Muscle layer of duodenum (tissue), 2 donors: ENCODE measurements around the gene COMT.

ENCODE experiments used
- H3K27ac ChIP-seq: one replicate; pipeline ENCODE4 v1.7.0; 2013; ENCODE audit warnings: mild to moderate bottlenecking, low read length
- H3K27me3 ChIP-seq: one replicate; pipeline ENCODE4 v1.7.0; 2013; ENCODE audit warnings: low read depth, mild to moderate bottlenecking, control low read depth, low read length
- H3K36me3 ChIP-seq, 2 donors: one replicate each; pipeline ENCODE4 v1.7.0; 2013; ENCODE audit warnings: low read length in 2 of 2, control low read depth in 1 of 2, mild to moderate bottlenecking in 1 of 2; ENCODE audit not compliant: insufficient read depth in 2 of 2, control insufficient read depth in 1 of 2
- H3K4me1 ChIP-seq, 2 donors: one replicate each; pipeline ENCODE4 v1.7.0; 2013; ENCODE audit warnings: low read length in 2 of 2, mild to moderate bottlenecking in 2 of 2, control low read depth in 1 of 2, moderate library complexity in 1 of 2; ENCODE audit not compliant: insufficient read depth in 2 of 2, control insufficient read depth in 1 of 2
- H3K4me3 ChIP-seq, 2 donors: one replicate each; pipeline ENCODE4 v1.7.0; 2013; ENCODE audit warnings: low read length in 2 of 2, low read depth in 1 of 2, mild to moderate bottlenecking in 1 of 2
- H3K9me3 ChIP-seq, 2 donors: one replicate each; pipeline ENCODE4 v1.7.0; 2013; ENCODE audit warnings: low read length in 2 of 2, control low read depth in 1 of 2, mild to moderate bottlenecking in 1 of 2; ENCODE audit not compliant: control insufficient read depth in 1 of 2
- donor health status: healthy.

COMT gene

GRCh38 chr22:19969141-19969928 lies 27.8 kb downstream of the COMT start:
- no peak overlapping the region for H3K27ac ChIP-seq
- no peaks in the 10 kb centered on the region for H3K9me3 ChIP-seq
- peaks cover 11 to 68% of the 10 kb centered on the region in 2 donors for H3K36me3 ChIP-seq
- H3K4me3 ChIP-seq, result no peak overlapping the region
- H3K4me1 ChIP-seq, result peaks cover 0 to 6% of the 10 kb centered on the region in 2 donors
- no peaks in the 10 kb centered on the region for H3K27me3 ChIP-seq

- Histone ChIP-seq H3K27ac (no peak overlapping the region), H3K4me1 (peaks cover 0 to 13% of the 10 kb centered on the region in 2 donors), H3K36me3 (peaks cover 11 to 61% of the 10 kb centered on the region in 2 donors), H3K27me3 (no peaks in the 10 kb centered on the region), H3K9me3 (no peaks in the 10 kb centered on the region), H3K4me3 (no peak overlapping the region)
These were observed 28.5 kb downstream of the COMT start for GRCh38 chr22:19970031-19970478.

- H3K4me3 ChIP-seq, result no peak overlapping the region
These were observed 29.1 kb downstream of the COMT start for GRCh38 chr22:19970479-19971275.

GRCh38 chr22:19971276-19972124 lies 29.9 kb downstream of the COMT start:
- Histone ChIP-seq H3K27me3 (no peaks in the 10 kb centered on the region), H3K4me1 (peaks cover 0 to 14% of the 10 kb centered on the region in 2 donors), H3K9me3 (no peaks in the 10 kb centered on the region), H3K27ac (no peak overlapping the region), H3K4me3 (no peak overlapping the region), H3K36me3 (peaks cover 11 to 61% of the 10 kb centered on the region in 2 donors)

More at GRCh38 chr22:19970479-19971275, 29.1 kb downstream of the COMT start:
- H3K4me1 ChIP-seq, result peaks cover 0 to 14% of the 10 kb centered on the region in 2 donors
- no peak overlapping the region for H3K27ac ChIP-seq
- H3K36me3 ChIP-seq, result peaks cover 11 to 61% of the 10 kb centered on the region in 2 donors
- H3K9me3 ChIP-seq, result no peaks in the 10 kb centered on the region
- H3K27me3 ChIP-seq, result no peaks in the 10 kb centered on the region

- H3K4me1 ChIP-seq, result peaks cover 0 to 14% of the 10 kb centered on the region in 2 donors
- H3K27ac ChIP-seq, result no peak overlapping the region
- H3K36me3 ChIP-seq, result peaks cover 7 to 54% of the 10 kb centered on the region in 2 donors
These were observed 30.7 kb downstream of the COMT start for GRCh38 chr22:19972251-19972650.

GRCh38 chr22:19972652-19973550 lies 31.3 kb downstream of the COMT start:
- Histone ChIP-seq H3K27ac (no peak overlapping the region), H3K36me3 (peaks cover under 1 to 52% of the 10 kb centered on the region in 2 donors), H3K4me3 (no peak overlapping the region), H3K4me1 (peaks cover 0 to 14% of the 10 kb centered on the region in 2 donors), H3K9me3 (no peaks in the 10 kb centered on the region), H3K27me3 (no peaks in the 10 kb centered on the region)

More at GRCh38 chr22:19972251-19972650, 30.7 kb downstream of the COMT start:
- no peaks in the 10 kb centered on the region for H3K9me3 ChIP-seq
- no peaks in the 10 kb centered on the region for H3K27me3 ChIP-seq
- H3K4me3 ChIP-seq, result no peak overlapping the region

GRCh38 chr22:19973551-19974267 lies 32.1 kb downstream of the COMT start:
- Histone ChIP-seq H3K9me3 (no peaks in the 10 kb centered on the region), H3K4me3 (no peak overlapping the region), H3K27ac (no peak overlapping the region), H3K27me3 (no peaks in the 10 kb centered on the region), H3K36me3 (peaks cover 0 to 51% of the 10 kb centered on the region in 2 donors), H3K4me1 (peaks cover 0 to 14% of the 10 kb centered on the region in 2 donors)

GRCh38 chr22:19974268-19974861 lies 32.8 kb downstream of the COMT start:
- Histone ChIP-seq H3K27me3 (no peaks in the 10 kb centered on the region), H3K36me3 (peaks cover 0 to 52% of the 10 kb centered on the region in 2 donors), H3K9me3 (no peaks in the 10 kb centered on the region), H3K4me1 (peaks cover 0 to 14% of the 10 kb centered on the region in 2 donors), H3K27ac (no peak overlapping the region), H3K4me3 (no peak overlapping the region)

GRCh38 chr22:19974935-19975706 lies 33.5 kb downstream of the COMT start:
- Histone ChIP-seq H3K36me3 (peaks cover under 1 to 57% of the 10 kb centered on the region in 2 donors), H3K27ac (no peak overlapping the region), H3K4me1 (peaks cover 0 to 14% of the 10 kb centered on the region in 2 donors), H3K27me3 (no peaks in the 10 kb centered on the region), H3K9me3 (no peaks in the 10 kb centered on the region), H3K4me3 (no peak overlapping the region)
